NCI-H2029 (cell line): ENCODE results near the gene ANAPC2.

Source experiments
- DNase-seq: peaks from one replicate; lab custom pipeline; 2025; lab: John Stamatoyannopoulos, UW

ANAPC2 gene

DNA sequence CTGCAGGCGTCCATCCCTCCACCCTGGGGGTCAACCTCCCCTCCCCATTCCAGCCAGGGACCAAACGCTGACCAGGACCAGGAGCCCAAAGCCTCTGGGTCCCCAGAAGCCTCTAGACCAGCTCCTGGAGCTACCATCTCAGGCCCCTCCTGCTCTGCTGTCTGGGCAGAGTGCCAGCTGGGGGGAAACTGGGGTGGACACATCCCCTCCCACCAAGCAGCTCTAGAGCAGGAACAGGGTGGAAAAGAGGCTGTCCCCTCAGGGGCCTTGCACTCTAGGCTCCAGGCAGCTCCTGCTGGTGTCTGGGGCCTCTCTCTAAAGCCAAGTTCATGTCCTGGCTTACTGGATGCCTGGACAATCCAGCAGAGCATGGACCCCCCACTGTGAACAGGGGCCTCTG is 4.5 kb upstream of the ANAPC2 start:
- no peak for DNase-seq

GRCh38 chr9:137192448-137192780 is 4.1 kb upstream of the ANAPC2 start:
- no peak for DNase-seq

GRCh38 chr9:137191691-137192447 is 3.5 kb upstream of the ANAPC2 start:
- DNase-seq = no peak

GRCh38 chr9:137191245-137191644 is 2.9 kb upstream of the ANAPC2 start:
- DNase-seq = no peak

GRCh38 chr9:137190315-137190856 is 2.0 kb upstream of the ANAPC2 start:
- DNase-seq = no peak

DNA sequence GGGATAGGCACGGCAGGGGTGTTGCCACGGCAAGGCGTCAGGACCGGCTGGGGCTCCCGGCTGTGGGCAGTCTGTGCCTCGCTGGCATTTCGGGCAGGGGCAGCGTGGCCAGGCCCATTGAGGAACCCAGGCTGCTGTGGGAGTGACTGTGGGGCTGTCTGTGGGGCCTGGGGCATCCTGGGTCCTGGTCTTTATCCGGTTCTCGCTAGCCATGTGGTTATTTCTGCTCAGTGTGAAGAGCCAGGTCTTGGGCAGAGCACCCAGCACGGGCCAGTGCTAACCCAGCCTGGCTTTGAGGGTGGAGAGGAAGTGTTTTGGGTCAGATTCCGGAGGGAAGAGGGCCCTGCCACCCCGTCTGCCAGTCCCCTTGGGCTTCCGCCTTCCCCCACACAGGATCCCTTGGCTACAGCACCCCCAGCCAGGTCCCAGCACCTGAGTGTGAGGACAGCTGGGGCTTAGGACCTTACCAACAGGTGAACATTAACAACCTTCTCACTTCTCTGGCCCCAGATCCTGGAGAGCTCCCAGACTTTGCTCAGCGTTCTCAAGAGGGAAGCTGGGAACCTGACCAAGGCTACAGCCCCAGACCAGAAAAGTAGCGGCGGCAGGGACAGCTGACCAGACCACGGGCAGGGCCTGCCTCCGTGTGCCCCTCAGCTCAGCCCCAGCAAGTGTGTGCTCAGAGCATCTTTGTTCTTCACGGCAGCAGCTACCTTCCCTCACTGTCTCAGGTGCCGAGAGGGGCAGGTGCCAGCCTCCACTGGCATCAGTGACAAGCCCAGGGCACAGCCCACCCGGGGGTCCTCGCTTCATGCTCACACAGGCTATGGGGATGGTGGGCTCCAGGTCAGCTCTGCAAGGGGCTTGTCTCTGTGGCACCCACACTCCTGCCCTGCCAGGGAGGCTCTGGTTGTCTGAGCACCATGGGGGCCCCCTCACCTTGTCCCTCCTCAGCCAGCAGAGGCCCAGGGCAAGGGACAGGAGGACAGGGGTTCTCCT is 1.2 kb upstream of the ANAPC2 start:
- no peak for DNase-seq

DNA sequence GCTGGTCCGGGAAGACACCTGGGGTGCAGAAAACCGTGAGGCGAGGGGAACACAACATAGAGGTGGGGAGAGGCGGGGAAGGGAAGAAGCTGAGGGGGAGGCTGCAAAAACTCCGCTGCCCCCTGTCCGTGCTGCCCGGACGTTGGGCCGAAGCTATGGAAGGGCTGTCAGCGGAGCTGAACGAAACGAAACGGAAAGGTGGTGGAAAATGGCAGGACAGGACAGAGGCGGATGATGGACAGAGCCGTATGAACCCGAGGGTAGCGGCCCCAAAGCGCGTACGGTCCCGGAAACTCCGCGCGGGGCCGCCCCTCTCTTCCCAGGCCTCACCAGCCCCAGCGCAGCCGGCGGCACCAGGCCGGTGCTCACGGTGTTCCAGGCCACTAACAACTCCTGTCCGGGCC is 272 bp downstream of the ANAPC2 start:
- DNase-seq = no peak

GRCh38 chr9:137187386-137187785 is 974 bp downstream of the ANAPC2 start:
- no peak for DNase-seq

DNA sequence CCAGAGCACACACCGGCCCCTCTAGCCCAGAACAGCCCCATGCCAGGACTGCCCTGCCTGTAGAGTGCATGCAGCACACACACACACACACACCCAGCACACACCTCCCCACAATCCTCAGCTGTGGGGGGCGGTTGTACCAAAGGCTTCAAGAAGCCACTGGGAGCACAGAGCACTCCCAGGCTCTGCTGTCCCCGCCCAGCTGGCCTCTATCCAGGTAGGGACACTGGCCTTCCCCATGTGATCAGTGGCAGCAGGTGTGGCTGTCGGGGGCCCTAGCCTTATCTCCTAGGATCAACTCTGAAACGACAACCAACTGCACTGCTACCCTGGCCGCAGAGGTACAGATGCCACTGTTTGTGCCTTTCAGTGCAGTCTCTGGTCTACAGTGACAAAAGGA is 2.0 kb downstream of the ANAPC2 start:
- DNase-seq = peak; percentile 38

DNA sequence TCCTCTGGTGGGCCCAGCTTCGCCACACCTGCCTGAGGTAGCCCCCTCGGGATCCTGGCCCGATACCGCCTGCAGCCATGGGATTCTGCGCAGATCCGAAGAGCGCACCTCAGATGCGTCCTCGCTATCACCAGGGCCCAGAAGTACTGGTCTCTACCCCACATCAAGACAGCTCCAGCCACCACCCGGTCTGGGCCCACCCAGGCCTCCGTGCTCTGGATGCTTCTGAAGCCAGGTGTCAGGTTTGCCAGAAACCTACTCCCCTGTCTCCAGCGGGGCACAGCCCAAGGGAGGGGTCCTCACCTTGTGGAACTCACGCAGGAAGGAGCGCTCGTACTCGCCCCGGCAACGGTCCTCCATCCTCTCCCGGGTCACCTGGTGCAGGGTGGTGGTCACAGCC is 2.4 kb downstream of the ANAPC2 start:
- no peak for DNase-seq

GRCh38 chr9:137184881-137185660 is 3.3 kb downstream of the ANAPC2 start:
- no peak for DNase-seq

DNA sequence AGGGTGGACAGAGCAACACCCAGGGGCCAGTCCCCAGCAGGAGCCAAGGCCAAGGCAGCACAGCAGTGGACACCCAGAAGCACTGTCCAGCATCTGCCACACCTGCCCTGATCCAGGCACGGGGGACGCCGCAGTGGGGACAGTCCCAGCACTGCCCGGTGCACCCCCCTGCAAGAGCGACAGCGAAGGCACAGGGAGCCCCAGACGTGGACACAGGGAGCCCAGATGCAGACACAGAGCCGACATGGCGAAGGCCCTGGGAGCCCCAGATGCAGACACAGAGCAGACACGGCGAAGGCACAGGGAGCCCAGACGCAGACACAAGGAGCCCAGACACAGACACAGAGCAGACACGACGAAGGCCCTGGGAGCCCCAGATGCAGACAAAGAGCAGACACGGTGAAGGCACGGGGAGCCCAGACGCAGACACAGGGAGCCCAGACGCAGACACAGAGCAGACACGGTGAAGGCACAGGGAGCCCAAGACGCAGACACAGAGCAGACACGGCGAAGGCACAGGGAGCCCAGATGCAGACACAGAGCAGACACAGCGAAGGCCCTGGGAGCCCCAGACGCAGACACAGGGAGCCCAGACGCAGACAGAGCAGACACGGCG is 4.3 kb downstream of the ANAPC2 start:
- no peak for DNase-seq

DNA sequence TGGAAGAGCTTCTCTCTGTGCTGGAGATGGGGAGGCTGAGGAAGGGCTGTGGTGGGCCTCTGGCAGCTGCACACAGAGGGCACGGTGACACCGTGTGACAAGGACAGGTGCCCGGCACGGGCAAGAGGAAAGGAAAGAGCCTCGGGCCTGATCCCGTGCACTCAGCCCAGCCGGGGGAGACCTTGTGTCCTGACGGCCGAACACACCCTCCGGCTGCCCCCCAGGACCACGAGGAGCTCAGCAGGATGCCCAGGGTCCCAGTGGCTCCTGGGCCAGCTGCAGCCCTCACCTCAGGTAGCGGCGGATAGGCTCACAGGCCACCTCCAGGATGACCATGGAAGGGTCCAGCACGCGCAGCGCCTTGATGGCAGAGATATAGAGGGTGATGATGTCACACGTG is 5.5 kb downstream of the ANAPC2 start:
- no peak for DNase-seq

GRCh38 chr9:137181680-137182079 is 6.7 kb downstream of the ANAPC2 start:
- no peak for DNase-seq

DNA sequence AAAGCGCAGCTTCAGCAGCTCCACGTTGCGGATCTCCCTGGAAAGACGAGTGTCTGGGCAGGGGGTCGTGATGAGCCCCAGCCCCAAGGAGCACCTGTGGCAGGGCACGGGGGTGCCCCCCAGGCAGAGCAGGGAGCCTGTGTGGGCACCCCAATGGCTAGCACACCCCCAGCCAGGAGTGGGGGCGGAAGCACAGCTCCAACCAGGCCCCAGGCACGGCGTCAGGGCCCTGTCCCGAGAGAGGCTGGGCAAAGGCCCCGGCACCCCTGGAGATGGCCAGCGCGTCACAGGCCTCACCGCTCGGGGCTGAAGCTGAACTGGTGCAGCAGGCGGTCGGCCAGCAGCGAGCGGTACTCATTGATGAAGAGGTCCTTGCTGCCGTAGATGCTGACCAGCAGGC is 7.9 kb downstream of the ANAPC2 start:
- DNase-seq = no peak

DNA sequence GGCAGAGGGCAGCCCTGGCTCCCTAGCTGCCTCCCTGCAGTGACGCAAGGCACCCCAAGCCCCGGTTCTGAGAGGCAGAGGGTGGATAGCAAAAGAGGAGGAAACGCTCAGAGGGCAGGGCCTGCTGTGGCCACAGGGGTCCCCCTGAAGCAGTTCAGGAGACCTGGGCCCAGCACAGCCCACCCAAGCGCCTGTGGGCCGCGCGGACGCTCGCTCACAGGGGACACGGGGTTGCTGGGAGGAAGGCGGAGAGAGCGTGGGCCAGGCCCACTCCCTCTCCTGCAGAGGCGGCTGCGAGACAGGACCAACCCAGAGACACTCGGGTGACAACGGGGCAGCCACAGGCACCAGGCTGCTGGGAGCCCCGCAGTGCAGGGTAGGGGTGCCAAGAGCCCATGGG is 8.6 kb downstream of the ANAPC2 start:
- DNase-seq = no peak

- DNase-seq = no peak
Observed at GRCh38 chr9:137178939-137179630, 9.3 kb downstream of the ANAPC2 start.

GRCh38 chr9:137178201-137178938 is 10.0 kb downstream of the ANAPC2 start:
- DNase-seq = no peak

DNA sequence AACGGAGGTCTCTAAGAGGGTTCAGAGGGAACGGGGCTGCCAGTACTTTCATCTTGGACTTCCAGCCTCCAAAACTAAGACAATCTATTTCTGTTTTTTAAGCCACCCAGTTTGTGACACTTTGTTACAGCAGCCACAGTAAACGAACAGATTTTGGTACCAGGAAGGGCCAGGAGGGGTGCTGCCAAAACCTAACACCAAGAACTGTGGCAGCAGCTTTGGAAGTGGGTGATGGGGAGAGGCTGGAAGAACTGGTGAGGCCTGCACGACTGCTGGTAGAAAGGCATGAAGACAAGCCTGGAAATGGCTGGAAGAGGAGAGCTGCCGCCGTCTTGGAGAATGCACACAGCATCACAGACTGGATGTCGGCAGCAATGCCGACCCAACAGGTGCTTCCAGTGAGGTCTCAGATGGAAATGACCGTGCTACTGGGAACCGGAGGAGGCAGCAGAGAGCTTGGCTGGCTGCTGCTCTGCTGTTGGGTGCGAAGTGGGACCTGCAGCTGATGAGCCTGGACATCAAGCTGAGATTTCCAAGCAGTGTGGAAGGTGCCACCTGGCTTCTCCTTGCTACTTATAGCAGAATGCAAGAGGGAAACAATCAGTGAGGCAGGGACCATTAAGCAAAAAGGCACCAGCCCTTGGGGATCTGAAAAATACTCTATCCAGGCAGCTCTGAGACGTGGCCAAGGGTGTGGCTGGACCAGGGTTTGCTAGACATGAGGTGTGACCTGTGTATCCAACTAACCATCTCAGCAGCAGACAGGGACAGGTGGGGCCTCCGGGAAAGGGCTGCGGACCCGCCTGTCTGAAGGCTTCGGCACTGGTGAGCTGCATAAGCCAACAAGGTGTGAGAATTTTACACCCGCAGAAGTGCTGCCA is 11.8 kb downstream of the ANAPC2 start:
- peak; percentile 18 for DNase-seq
